HG02870 (cell line): ENCODE results near the gene TRAP1.

Source experiments
- ATAC-seq: cut with Tn5 transposase; IDR thresholded peaks from one replicate; pipeline ENCODE4 v1.9.1; 2021; ENCODE audit warnings: mild to moderate bottlenecking, moderate library complexity; ENCODE audit not compliant: unreplicated experiment

Gene TRAP1

GRCh38 chr16:3737181-3737580 is 19.9 kb upstream of the TRAP1 start:
- no peak for ATAC-seq

- no peak for ATAC-seq
Measured at GRCh38 chr16:3736116-3736515, 18.8 kb upstream of the TRAP1 start.

GRCh38 chr16:3735541-3735940 is 18.2 kb upstream of the TRAP1 start:
- no peak for ATAC-seq

- ATAC-seq = no peak
Measured at GRCh38 chr16:3734758-3735221, 17.5 kb upstream of the TRAP1 start.

GRCh38 chr16:3734084-3734757 is 16.9 kb upstream of the TRAP1 start:
- ATAC-seq = no peak

GRCh38 chr16:3732171-3732570 is 14.8 kb upstream of the TRAP1 start:
- no peak for ATAC-seq

GRCh38 chr16:3731126-3731935 is 14.0 kb upstream of the TRAP1 start:
- ATAC-seq = no peak

- ATAC-seq = no peak
Measured at GRCh38 chr16:3730161-3731125, 13.1 kb upstream of the TRAP1 start.

- ATAC-seq = no peak
Measured at GRCh38 chr16:3729161-3730112, 12.1 kb upstream of the TRAP1 start.

- no peak for ATAC-seq
Measured at GRCh38 chr16:3728424-3729160, 11.3 kb upstream of the TRAP1 start.

GRCh38 chr16:3727806-3728381 is 10.6 kb upstream of the TRAP1 start:
- ATAC-seq = no peak

GRCh38 chr16:3726021-3726687 is 8.8 kb upstream of the TRAP1 start:
- no peak for ATAC-seq

- no peak for ATAC-seq
Measured at GRCh38 chr16:3725276-3725675, 8.0 kb upstream of the TRAP1 start.

- no peak for ATAC-seq
Measured at GRCh38 chr16:3722508-3722907, 5.2 kb upstream of the TRAP1 start.

GRCh38 chr16:3720418-3720817 is 3.1 kb upstream of the TRAP1 start:
- ATAC-seq = no peak

GRCh38 chr16:3718628-3719027 is 1.3 kb upstream of the TRAP1 start:
- no peak for ATAC-seq

GRCh38 chr16:3718019-3718391 is 681 bp upstream of the TRAP1 start:
- ATAC-seq = no peak

- peak; percentile 29 for ATAC-seq
Measured at GRCh38 chr16:3716831-3717234, 491 bp downstream of the TRAP1 start.

- ATAC-seq = no peak
Measured at GRCh38 chr16:3715430-3715829, 1.9 kb downstream of the TRAP1 start.
